ENCODE measurements around the gene PDZK1IP1. TPM values are rescaled to one million over a fixed set of nuclear protein-coding genes. Genes with fewer than 3 reads are reported as not detected.

PDZK1IP1 gene
- polyA plus RNA-seq, 1 donor from 2014 or later: not detected

DNA sequence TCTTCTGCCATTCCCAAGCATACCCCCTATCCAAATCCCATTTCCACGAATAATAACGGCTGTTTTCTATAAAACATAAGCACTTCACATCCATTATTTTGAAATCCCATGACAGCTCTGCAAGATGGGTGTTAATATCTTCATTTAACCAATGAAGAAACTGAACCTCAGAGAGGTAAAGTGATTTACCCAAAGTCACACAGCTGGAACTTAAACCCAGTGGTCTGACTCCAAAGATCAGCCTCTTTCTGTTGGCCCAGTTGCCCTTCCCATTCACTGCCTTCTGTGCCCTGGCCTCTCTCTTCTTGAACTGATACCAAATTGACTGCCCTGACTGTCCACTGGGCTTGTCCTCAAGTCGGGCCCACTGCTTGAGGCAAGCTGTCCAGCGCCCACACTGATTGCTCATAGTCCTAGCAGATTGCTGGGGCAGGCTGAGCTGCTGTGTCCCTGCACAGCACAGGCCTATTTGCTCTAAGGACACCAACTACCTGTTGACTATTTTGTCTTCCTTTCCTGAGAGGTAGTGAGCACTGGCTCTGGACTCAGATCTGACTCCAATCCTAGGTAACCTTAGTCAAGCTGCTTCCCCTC is 22.9 kb upstream of the PDZK1IP1 start:
- no peaks in the 10 kb centered on the region for H3K27me3 ChIP-seq (ENCODE audit: insufficient read depth, low read depth, low read length)
- no peaks in the 10 kb centered on the region for H4K20me1 ChIP-seq (ENCODE audit: insufficient read depth)
- no peak overlapping the region for H3K4me3 ChIP-seq (ENCODE audit: low read length)
- no peaks in the 10 kb centered on the region for H3K79me2 ChIP-seq (replicated peaks; ENCODE audit: insufficient read depth, low read length)
- TF ChIP-seq EZH2 (IDR thresholded peaks at IDR 0.05; ENCODE audit: borderline replicate concordance, insufficient read depth, low read length, poor library complexity, severe bottlenecking) (no peak), EP300 (conservative IDR thresholded peaks at IDR 0.05; ENCODE audit: poor library complexity, severe bottlenecking) (no peak), TAF1 (IDR thresholded peaks at IDR 0.05; ENCODE audit: low read depth) (no peak), MXI1 (conservative IDR thresholded peaks at IDR 0.05; ENCODE audit: poor library complexity, severe bottlenecking) (no peak), POLR2AphosphoS5 (IDR thresholded peaks at IDR 0.05) (no peak), SMC3 (conservative IDR thresholded peaks at IDR 0.05; ENCODE audit: poor library complexity) (no peak), RAD21 (conservative IDR thresholded peaks at IDR 0.05) (no peak)
- TF ChIP-seq, protein P1, sequence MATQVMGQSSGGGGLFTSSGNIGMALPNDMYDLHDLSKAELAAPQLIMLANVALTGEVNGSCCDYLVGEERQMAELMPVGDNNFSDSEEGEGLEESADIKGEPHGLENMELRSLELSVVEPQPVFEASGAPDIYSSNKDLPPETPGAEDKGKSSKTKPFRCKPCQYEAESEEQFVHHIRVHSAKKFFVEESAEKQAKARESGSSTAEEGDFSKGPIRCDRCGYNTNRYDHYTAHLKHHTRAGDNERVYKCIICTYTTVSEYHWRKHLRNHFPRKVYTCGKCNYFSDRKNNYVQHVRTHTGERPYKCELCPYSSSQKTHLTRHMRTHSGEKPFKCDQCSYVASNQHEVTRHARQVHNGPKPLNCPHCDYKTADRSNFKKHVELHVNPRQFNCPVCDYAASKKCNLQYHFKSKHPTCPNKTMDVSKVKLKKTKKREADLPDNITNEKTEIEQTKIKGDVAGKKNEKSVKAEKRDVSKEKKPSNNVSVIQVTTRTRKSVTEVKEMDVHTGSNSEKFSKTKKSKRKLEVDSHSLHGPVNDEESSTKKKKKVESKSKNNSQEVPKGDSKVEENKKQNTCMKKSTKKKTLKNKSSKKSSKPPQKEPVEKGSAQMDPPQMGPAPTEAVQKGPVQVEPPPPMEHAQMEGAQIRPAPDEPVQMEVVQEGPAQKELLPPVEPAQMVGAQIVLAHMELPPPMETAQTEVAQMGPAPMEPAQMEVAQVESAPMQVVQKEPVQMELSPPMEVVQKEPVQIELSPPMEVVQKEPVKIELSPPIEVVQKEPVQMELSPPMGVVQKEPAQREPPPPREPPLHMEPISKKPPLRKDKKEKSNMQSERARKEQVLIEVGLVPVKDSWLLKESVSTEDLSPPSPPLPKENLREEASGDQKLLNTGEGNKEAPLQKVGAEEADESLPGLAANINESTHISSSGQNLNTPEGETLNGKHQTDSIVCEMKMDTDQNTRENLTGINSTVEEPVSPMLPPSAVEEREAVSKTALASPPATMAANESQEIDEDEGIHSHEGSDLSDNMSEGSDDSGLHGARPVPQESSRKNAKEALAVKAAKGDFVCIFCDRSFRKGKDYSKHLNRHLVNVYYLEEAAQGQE (IDR thresholded peaks at IDR 0.05; ENCODE audit: borderline replicate concordance): no peak
- TF ChIP-seq, protein P2, sequence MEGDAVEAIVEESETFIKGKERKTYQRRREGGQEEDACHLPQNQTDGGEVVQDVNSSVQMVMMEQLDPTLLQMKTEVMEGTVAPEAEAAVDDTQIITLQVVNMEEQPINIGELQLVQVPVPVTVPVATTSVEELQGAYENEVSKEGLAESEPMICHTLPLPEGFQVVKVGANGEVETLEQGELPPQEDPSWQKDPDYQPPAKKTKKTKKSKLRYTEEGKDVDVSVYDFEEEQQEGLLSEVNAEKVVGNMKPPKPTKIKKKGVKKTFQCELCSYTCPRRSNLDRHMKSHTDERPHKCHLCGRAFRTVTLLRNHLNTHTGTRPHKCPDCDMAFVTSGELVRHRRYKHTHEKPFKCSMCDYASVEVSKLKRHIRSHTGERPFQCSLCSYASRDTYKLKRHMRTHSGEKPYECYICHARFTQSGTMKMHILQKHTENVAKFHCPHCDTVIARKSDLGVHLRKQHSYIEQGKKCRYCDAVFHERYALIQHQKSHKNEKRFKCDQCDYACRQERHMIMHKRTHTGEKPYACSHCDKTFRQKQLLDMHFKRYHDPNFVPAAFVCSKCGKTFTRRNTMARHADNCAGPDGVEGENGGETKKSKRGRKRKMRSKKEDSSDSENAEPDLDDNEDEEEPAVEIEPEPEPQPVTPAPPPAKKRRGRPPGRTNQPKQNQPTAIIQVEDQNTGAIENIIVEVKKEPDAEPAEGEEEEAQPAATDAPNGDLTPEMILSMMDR (IDR thresholded peaks at IDR 0.05; ENCODE audit: poor library complexity, severe bottlenecking): no peak
- no peak overlapping the region for H3K4me2 ChIP-seq (ENCODE audit: low read length)
- H3K9ac ChIP-seq (ENCODE audit: low read length): no peak overlapping the region
- no peaks in the 10 kb centered on the region for H3F3A ChIP-seq (ENCODE audit: insufficient read depth, low read length, poor library complexity, severe bottlenecking)
- no peak overlapping the region for H2AFZ ChIP-seq (ENCODE audit: low read depth, low read length)
- H3K9me2 ChIP-seq (ENCODE audit: insufficient read depth, low read length): no peaks in the 10 kb centered on the region
- no peak overlapping the region for H3K27ac ChIP-seq (ENCODE audit: low read length)
- no peaks in the 10 kb centered on the region for H3K9me3 ChIP-seq (ENCODE audit: low read length)
- no peaks in the 10 kb centered on the region for H3K36me3 ChIP-seq (ENCODE audit: insufficient read depth, low read length)

DNA sequence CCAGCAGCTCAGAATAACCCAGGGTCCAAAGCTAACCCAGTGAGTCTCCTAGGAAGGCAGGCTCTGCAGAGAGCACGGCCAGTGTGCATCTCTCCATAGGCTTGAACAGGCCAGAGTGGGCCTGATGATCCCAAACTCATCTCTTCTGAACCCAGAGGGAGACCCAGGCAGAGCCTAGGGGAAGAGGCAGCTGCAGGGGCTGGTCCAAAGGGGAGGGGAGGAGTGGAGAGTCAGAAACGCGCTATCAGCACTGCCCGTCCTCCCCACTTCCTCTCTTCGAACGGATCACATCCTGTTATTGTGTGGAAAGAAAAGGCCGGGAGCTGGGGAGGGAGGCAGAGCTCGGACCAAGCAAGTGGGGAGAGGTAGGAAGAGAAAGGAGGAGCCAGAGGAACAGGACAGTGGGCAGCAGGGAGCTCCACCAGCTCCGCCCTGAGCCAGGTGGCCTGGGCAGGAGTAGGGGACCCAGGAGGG is 22.0 kb upstream of the PDZK1IP1 start:
- no peaks in the 10 kb centered on the region for H3K36me3 ChIP-seq (ENCODE audit: insufficient read depth, low read length)
- no peaks in the 10 kb centered on the region for H4K20me1 ChIP-seq (ENCODE audit: insufficient read depth)
- H3K4me2 ChIP-seq (ENCODE audit: low read length): no peak overlapping the region
- H2AFZ ChIP-seq (ENCODE audit: low read depth, low read length): no peak overlapping the region
- H3K9me2 ChIP-seq (ENCODE audit: insufficient read depth, low read length): no peaks in the 10 kb centered on the region
- no peak overlapping the region for H3K9ac ChIP-seq (ENCODE audit: low read length)
- no peaks in the 10 kb centered on the region for H3K9me3 ChIP-seq (ENCODE audit: low read length)
- H3K27me3 ChIP-seq (ENCODE audit: insufficient read depth, low read depth, low read length): no peaks in the 10 kb centered on the region
- TF ChIP-seq TAF1 (IDR thresholded peaks at IDR 0.05; ENCODE audit: low read depth) (no peak), SMC3 (conservative IDR thresholded peaks at IDR 0.05; ENCODE audit: poor library complexity) (no peak)
- TF ChIP-seq, protein P2 (IDR thresholded peaks at IDR 0.05; ENCODE audit: poor library complexity, severe bottlenecking): no peak
- TF ChIP-seq, protein P1 (IDR thresholded peaks at IDR 0.05; ENCODE audit: borderline replicate concordance): no peak
- H3K79me2 ChIP-seq (replicated peaks; ENCODE audit: insufficient read depth, low read length): no peaks in the 10 kb centered on the region
- no peaks in the 10 kb centered on the region for H3F3A ChIP-seq (ENCODE audit: insufficient read depth, low read length, poor library complexity, severe bottlenecking)
- H3K4me3 ChIP-seq (ENCODE audit: low read length): no peak overlapping the region
- H3K27ac ChIP-seq (ENCODE audit: low read length): no peak overlapping the region

Measured in neural cell (in vitro differentiated cells).